Neural cell (in vitro differentiated cells): Measurements from ENCODE around the gene CACNA2D2.

ENCODE experiments used
- CTCF ChIP-seq: fragments of 450-650 bp; IDR thresholded peaks from 2 replicates; pipeline ENCODE4 v1.5.1; 2014; ENCODE audit warnings: antibody characterized with exemption, mild to moderate bottlenecking, moderate library complexity; ENCODE audit not compliant: poor library complexity, severe bottlenecking
- EP300 ChIP-seq: fragments of 450-650 bp; conservative IDR thresholded peaks from 2 replicates; pipeline ENCODE4 v1.6.1; 2014; ENCODE audit warnings: antibody characterized with exemption, mild to moderate bottlenecking, moderate library complexity; ENCODE audit not compliant: poor library complexity, severe bottlenecking
- POLR2AphosphoS5 ChIP-seq: IDR thresholded peaks from 2 replicates; pipeline ENCODE4 v1.6.1; 2012
- RAD21 ChIP-seq: fragments of 450-650 bp; conservative IDR thresholded peaks from 2 replicates; pipeline ENCODE4 v1.6.1; 2014; ENCODE audit warnings: antibody characterized with exemption, mild to moderate bottlenecking, moderate library complexity

- TF ChIP-seq CTCF (no peak), POLR2AphosphoS5 (no peak), EP300 (no peak), RAD21 (no peak)
These were observed 84.6 kb downstream of the CACNA2D2 start for GRCh38 chr3:50418850-50419249.
